ENCODE results near the gene GATAD2A.

DNA sequence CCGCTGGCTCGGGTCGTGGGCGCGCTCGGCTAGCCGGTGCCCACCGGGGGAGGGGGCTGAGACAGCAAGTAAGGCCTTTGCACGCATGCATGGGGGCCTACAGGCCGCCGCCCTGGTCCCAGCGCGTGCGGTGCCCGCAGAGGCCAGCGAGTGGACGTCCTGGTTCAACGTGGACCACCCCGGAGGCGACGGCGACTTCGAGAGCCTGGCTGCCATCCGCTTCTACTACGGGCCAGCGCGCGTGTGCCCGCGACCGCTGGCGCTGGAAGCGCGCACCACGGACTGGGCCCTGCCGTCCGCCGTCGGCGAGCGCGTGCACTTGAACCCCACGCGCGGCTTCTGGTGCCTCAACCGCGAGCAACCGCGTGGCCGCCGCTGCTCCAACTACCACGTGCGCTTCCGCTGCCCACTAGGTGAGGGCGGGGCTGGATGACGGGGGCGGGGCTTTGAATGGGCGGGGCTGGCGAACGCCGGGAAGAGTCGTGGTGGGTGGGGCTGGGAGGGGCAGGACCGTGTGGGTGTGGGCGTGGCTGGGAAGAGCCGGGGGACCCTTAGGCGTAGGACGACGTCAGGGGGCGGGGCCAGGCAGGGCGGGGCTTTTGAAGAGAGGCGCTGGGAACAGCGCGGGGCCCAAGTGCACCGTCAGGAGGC is 134.7 kb downstream of the GATAD2A start:
- no peak for TF ChIP-seq POLR2A (IDR thresholded peaks at IDR 0.05; ENCODE audit: low read depth)
- TF ChIP-seq, protein P1, sequence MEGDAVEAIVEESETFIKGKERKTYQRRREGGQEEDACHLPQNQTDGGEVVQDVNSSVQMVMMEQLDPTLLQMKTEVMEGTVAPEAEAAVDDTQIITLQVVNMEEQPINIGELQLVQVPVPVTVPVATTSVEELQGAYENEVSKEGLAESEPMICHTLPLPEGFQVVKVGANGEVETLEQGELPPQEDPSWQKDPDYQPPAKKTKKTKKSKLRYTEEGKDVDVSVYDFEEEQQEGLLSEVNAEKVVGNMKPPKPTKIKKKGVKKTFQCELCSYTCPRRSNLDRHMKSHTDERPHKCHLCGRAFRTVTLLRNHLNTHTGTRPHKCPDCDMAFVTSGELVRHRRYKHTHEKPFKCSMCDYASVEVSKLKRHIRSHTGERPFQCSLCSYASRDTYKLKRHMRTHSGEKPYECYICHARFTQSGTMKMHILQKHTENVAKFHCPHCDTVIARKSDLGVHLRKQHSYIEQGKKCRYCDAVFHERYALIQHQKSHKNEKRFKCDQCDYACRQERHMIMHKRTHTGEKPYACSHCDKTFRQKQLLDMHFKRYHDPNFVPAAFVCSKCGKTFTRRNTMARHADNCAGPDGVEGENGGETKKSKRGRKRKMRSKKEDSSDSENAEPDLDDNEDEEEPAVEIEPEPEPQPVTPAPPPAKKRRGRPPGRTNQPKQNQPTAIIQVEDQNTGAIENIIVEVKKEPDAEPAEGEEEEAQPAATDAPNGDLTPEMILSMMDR (IDR thresholded peaks at IDR 0.05) = no peak
- TF ChIP-seq EP300 (IDR thresholded peaks at IDR 0.05) = no peak

All from esophagus muscularis mucosa (tissue), 4 donors.